Upper lobe of left lung (tissue), 4 donors: Measurements from ENCODE around the gene BATF2.

Experiments used
- POLR2A ChIP-seq, 4 donors: fragments of 450-650 bp; IDR thresholded peaks; one replicate each; pipeline ENCODE4 v1.5.1; 2016 to 2017; ENCODE audit warnings: antibody characterized with exemption in 4 of 4, mild to moderate bottlenecking in 2 of 4
- TF ChIP-seq, protein P1 (sequence below), 6 experiments: fragments of 450-650 bp in 4 of 6; fragments of 200-600 bp in 2 of 6; sonication (generic) in 2 of 6; IDR thresholded peaks; one replicate each; pipeline ENCODE4 v1.5.1; 2016 to 2019; ENCODE audit warnings: antibody characterized with exemption in 6 of 6

DNA sequence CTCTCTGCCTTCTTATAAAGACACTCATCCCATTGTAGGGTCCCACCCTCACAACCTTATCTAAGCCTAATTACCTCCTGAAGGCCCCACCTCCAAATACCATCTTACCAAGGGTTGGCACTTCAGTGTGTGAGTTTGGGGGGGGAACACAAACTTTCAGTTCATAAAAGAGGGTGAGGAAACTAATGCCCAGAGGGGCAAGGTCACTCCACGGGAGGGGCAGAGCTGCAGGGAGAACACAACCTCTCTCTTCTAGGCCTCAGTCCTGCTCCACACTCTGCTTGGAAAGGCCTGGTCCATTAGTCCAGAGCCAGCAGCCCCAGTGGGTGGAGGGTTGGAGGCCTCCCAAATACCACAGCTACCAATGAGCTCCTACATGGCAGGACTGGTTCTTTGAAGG is 2.7 kb upstream of the BATF2 start:
- TF ChIP-seq, protein P1, sequence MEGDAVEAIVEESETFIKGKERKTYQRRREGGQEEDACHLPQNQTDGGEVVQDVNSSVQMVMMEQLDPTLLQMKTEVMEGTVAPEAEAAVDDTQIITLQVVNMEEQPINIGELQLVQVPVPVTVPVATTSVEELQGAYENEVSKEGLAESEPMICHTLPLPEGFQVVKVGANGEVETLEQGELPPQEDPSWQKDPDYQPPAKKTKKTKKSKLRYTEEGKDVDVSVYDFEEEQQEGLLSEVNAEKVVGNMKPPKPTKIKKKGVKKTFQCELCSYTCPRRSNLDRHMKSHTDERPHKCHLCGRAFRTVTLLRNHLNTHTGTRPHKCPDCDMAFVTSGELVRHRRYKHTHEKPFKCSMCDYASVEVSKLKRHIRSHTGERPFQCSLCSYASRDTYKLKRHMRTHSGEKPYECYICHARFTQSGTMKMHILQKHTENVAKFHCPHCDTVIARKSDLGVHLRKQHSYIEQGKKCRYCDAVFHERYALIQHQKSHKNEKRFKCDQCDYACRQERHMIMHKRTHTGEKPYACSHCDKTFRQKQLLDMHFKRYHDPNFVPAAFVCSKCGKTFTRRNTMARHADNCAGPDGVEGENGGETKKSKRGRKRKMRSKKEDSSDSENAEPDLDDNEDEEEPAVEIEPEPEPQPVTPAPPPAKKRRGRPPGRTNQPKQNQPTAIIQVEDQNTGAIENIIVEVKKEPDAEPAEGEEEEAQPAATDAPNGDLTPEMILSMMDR (IDR thresholded peaks at IDR 0.05), result no peak
- no peak for TF ChIP-seq POLR2A (IDR thresholded peaks at IDR 0.05)
